Activated T-helper 2 cell treated with anti-CD3 and anti-CD28 coated beads, Interferon-gamma antibody, Interleukin-2, Interleukin-4, amounts not matched to agents 10 μg/mL and 5 μg/mL and 100 μg/mL, durations not matched to agents 14 hours and 24 hours and 36 hours (primary cell): ENCODE measurements around the gene AQP1. TPM values are rescaled to one million over a fixed set of nuclear protein-coding genes. Genes with fewer than 3 reads are reported as not detected.

Source experiments
- DNase-seq: peaks from one replicate; pipeline ENCODE4 v3.0.0; 2021; ENCODE audit warnings: low spot score
- H3K27ac Mint-ChIP-seq: one replicate; pipeline ENCODE4 v1.8.0; 2021; ENCODE audit warnings: mixed read lengths
- H3K27me3 Mint-ChIP-seq: one replicate; pipeline ENCODE4 v1.8.0; 2021; ENCODE audit warnings: low read depth, mixed read lengths
- H3K36me3 Mint-ChIP-seq: one replicate; pipeline ENCODE4 v1.8.0; 2021; ENCODE audit warnings: low read depth, mixed read lengths
- H3K4me1 Mint-ChIP-seq: one replicate; pipeline ENCODE4 v1.8.0; 2021; ENCODE audit warnings: low read depth, mixed read lengths
- H3K4me3 Mint-ChIP-seq: one replicate; pipeline ENCODE4 v1.8.0; 2021; ENCODE audit warnings: low read depth, mild to moderate bottlenecking, moderate library complexity, mixed read lengths
- H3K9me3 Mint-ChIP-seq: one replicate; pipeline ENCODE4 v1.8.0; 2021; ENCODE audit warnings: mixed read lengths
- intact Hi-C: fragments of 100-400 bp; cut with micrococcal nuclease; formaldehyde crosslinking; loops from one replicate; pipeline ENCODE4 v1.15.1; 2023
- total RNA-seq: library from RNA; stranded (reverse); gene quantifications from 2 replicates; pipeline ENCODE4 v1.2.3, GENCODE V29; 2022

Gene AQP1
- total RNA-seq, 1 donor from 2014 or later = not detected

GRCh38 chr7:30893357-30893756 lies 18.3 kb upstream of the AQP1 start:
- DNase-seq = no peak
- H3K36me3 Mint-ChIP-seq = no peaks in the 10 kb centered on the region
- no peaks in the 10 kb centered on the region for H3K4me1 Mint-ChIP-seq
- intact Hi-C loops = no loop called here
- H3K27ac Mint-ChIP-seq = no peak overlapping the region
- H3K27me3 Mint-ChIP-seq = no peaks in the 10 kb centered on the region
- H3K9me3 Mint-ChIP-seq = no peaks in the 10 kb centered on the region
- no peak overlapping the region for H3K4me3 Mint-ChIP-seq

DNA sequence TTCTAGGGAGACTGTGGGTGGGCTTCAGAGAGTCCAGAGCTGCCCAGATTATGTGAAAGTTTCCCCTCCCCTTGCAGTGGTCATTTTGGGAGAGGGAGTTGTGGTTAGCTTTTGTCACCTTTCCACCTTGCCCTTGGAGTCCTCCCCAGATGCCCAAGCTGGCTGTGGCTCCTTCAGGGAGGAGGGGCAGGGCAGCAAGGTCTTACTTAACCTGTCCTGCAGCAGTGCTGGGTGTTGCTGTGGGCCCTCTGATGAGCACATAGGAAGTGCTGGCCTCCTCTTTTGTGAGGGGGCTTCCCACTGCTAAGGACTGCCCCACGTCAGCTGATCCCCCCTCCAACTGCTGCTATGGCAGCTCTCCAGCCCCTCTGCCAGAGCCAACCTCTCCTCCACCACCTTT lies 17.6 kb upstream of the AQP1 start:
- no peaks in the 10 kb centered on the region for H3K36me3 Mint-ChIP-seq
- no peaks in the 10 kb centered on the region for H3K9me3 Mint-ChIP-seq
- no peaks in the 10 kb centered on the region for H3K4me1 Mint-ChIP-seq
- intact Hi-C loops = no loop called here
- DNase-seq = no peak
- no peaks in the 10 kb centered on the region for H3K27me3 Mint-ChIP-seq
- no peak overlapping the region for H3K4me3 Mint-ChIP-seq
- no peak overlapping the region for H3K27ac Mint-ChIP-seq

GRCh38 chr7:30894866-30895605 lies 16.6 kb upstream of the AQP1 start:
- no peaks in the 10 kb centered on the region for H3K36me3 Mint-ChIP-seq
- DNase-seq = no peak
- H3K4me1 Mint-ChIP-seq = no peaks in the 10 kb centered on the region
- H3K27ac Mint-ChIP-seq = no peak overlapping the region
- H3K4me3 Mint-ChIP-seq = no peak overlapping the region
- intact Hi-C loops = no loop called here
- H3K9me3 Mint-ChIP-seq = no peaks in the 10 kb centered on the region
- no peaks in the 10 kb centered on the region for H3K27me3 Mint-ChIP-seq

DNA sequence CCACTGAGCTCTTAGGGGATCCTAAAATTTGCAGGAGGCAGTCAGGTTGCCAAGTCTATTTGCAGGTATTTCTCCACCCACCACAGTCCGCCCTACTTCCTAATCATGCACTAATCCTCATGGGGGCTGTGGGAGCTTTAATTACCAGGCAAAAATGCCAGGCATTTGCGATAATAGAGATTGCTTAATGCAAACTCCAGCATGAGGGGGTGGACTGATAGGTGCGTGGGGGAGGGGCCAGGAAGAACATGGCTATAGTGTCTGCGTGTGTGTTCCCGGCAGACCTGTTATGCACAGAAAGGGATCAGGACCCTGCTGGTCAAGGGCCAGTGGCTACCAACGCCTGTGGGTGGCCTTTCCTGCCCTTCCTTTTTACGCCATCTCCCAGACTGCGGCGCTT lies 15.6 kb upstream of the AQP1 start:
- intact Hi-C loops = no loop called here
- DNase-seq = no peak
- H3K9me3 Mint-ChIP-seq = no peaks in the 10 kb centered on the region
- no peaks in the 10 kb centered on the region for H3K4me1 Mint-ChIP-seq
- H3K27ac Mint-ChIP-seq = no peak overlapping the region
- H3K36me3 Mint-ChIP-seq = no peaks in the 10 kb centered on the region
- H3K4me3 Mint-ChIP-seq = no peak overlapping the region
- H3K27me3 Mint-ChIP-seq = no peaks in the 10 kb centered on the region

DNA sequence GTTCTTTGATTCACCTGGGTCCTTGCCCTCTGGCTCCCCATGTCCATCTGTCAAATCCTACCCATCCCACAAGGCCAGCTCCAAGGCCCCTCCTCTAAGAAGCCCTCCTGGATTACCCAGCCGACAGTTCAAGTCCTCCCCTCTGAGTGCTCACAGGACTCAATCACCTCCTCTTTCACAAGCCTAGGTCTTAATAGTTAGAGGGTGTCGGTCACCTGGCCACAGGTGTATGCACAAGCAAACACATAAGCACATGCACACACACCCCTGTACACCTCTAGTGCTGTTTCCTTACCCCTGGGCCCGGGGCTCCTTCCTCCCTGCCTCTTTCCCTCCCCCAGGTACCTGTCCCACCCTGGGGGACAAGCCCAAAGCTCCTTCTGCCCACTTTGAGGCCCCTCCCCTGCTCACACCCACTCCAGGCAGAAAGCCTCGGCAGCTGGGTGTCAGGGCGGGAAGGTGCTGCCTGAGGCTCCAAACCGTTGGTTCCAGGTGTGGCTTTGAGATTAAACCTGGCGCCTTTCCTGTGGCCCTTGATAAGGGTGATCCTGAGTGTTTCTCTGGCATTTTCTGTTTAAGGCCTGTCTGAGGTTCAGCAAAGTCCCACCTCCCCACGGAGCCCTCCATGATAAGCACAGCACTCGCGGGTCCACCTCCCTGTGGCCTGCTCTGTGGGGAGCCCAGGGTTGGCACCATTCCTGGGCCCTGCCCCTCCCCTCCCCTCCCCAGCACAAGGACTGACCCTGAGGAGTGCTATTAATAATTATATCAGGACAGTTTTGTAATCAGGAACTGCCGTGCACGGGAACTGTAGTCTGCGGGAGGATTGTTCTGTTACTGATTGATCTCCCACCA lies 14.6 kb upstream of the AQP1 start:
- intact Hi-C loops = no loop called here
- DNase-seq = no peak
- Mint-ChIP-seq H3K4me1 (no peaks in the 10 kb centered on the region), H3K36me3 (no peaks in the 10 kb centered on the region), H3K27me3 (no peaks in the 10 kb centered on the region), H3K9me3 (no peaks in the 10 kb centered on the region), H3K4me3 (no peak overlapping the region), H3K27ac (no peak overlapping the region)

DNA sequence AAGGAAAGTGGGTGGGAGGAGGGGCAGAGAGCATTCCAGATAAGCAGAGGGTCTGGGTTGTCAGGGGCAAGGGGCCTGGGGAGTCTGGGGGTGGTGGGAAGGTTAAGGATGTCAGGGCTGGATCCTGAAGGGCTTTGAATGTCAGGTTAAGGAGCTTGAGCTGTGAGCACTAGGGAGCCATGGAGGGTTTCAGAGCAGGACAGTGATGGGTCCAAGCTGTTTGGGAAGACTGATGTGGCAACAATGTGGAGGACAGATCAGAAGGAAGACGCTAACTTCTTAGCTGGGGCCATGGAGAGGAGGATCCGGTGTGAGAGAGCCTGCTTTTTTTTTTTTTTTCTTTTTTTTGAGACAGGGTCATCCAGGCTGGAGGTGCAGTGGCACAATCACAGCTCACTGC lies 13.9 kb upstream of the AQP1 start:
- H3K9me3 Mint-ChIP-seq = no peaks in the 10 kb centered on the region
- intact Hi-C loops = no loop called here

GRCh38 chr7:30898411-30898810 lies 13.2 kb upstream of the AQP1 start:
- no peak for DNase-seq
- intact Hi-C loops = no loop called here
- Mint-ChIP-seq H3K36me3 (no peaks in the 10 kb centered on the region), H3K4me3 (no peak overlapping the region), H3K27ac (no peak overlapping the region), H3K9me3 (no peaks in the 10 kb centered on the region), H3K4me1 (no peaks in the 10 kb centered on the region), H3K27me3 (no peaks in the 10 kb centered on the region)

More for the DNA sequence above, 13.9 kb upstream of the AQP1 start:
- Mint-ChIP-seq H3K27ac (no peak overlapping the region), H3K4me3 (no peak overlapping the region), H3K4me1 (no peaks in the 10 kb centered on the region), H3K27me3 (no peaks in the 10 kb centered on the region), H3K36me3 (no peaks in the 10 kb centered on the region)
- no peak for DNase-seq

DNA sequence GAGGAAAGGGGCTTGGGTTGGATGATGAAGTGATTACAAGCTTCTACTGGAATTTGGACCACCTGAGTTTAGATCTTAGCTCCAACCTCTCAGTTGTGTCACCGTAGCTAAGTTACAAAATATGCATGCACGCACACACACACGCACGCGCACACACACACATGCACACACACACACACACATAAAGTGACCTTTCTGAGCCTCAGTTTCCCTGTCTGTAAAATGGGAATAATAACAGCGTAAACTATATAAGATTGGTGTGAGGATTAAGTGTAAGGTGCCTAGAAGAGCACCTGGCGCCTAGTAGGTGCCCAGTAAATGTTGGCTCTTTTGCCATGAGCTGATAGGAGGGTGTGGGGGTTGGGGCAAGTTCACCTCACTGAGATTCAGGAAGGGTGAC lies 12.6 kb upstream of the AQP1 start:
- intact Hi-C loops = no loop called here
- Mint-ChIP-seq H3K27me3 (no peaks in the 10 kb centered on the region), H3K4me1 (no peaks in the 10 kb centered on the region), H3K9me3 (no peaks in the 10 kb centered on the region), H3K36me3 (no peaks in the 10 kb centered on the region), H3K4me3 (no peak overlapping the region), H3K27ac (no peak overlapping the region)
- DNase-seq = no peak

GRCh38 chr7:30899630-30900029 lies 12.0 kb upstream of the AQP1 start:
- Mint-ChIP-seq H3K36me3 (no peaks in the 10 kb centered on the region), H3K9me3 (no peaks in the 10 kb centered on the region), H3K4me1 (no peaks in the 10 kb centered on the region), H3K27me3 (no peaks in the 10 kb centered on the region), H3K4me3 (no peak overlapping the region), H3K27ac (no peak overlapping the region)
- no peak for DNase-seq
- intact Hi-C loops = no loop called here

DNA sequence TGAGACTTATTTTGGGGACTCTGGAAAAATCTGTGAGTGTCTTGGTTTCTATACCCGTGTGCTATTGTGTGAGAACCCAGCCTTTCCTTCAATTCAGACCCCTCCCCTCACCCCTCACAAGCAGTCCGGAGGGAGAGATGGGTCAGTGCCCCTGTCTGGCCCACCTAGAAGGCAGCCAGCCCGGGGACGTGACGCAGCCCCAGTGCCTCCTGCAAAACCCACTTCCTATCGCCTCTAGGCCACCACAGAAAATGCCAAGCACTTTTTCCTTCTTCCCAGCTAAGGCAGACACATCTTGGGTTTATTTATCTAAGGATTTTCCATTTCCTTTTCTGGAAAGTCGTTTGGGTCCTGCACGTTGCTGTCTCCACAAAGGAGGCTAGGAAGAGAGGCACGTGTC lies 11.6 kb upstream of the AQP1 start:
- H3K36me3 Mint-ChIP-seq = no peaks in the 10 kb centered on the region
- H3K27ac Mint-ChIP-seq = no peak overlapping the region
- intact Hi-C loops = no loop called here
- H3K4me1 Mint-ChIP-seq = no peaks in the 10 kb centered on the region
- DNase-seq = no peak
- no peaks in the 10 kb centered on the region for H3K9me3 Mint-ChIP-seq
- H3K27me3 Mint-ChIP-seq = no peaks in the 10 kb centered on the region
- no peak overlapping the region for H3K4me3 Mint-ChIP-seq

- H3K27ac Mint-ChIP-seq = no peak overlapping the region
- H3K4me3 Mint-ChIP-seq = no peak overlapping the region
- intact Hi-C loops = no loop called here
- H3K9me3 Mint-ChIP-seq = no peaks in the 10 kb centered on the region
- H3K4me1 Mint-ChIP-seq = no peaks in the 10 kb centered on the region
- no peaks in the 10 kb centered on the region for H3K27me3 Mint-ChIP-seq
- H3K36me3 Mint-ChIP-seq = no peaks in the 10 kb centered on the region
- no peak for DNase-seq
Measured at GRCh38 chr7:30900803-30901362, 10.8 kb upstream of the AQP1 start.

- H3K27me3 Mint-ChIP-seq = no peaks in the 10 kb centered on the region
- H3K27ac Mint-ChIP-seq = no peak overlapping the region
- no peaks in the 10 kb centered on the region for H3K4me1 Mint-ChIP-seq
- intact Hi-C loops = no loop called here
- no peak for DNase-seq
- no peaks in the 10 kb centered on the region for H3K9me3 Mint-ChIP-seq
- H3K36me3 Mint-ChIP-seq = no peaks in the 10 kb centered on the region
- H3K4me3 Mint-ChIP-seq = no peak overlapping the region
Measured at GRCh38 chr7:30901856-30902255, 9.8 kb upstream of the AQP1 start.

DNA sequence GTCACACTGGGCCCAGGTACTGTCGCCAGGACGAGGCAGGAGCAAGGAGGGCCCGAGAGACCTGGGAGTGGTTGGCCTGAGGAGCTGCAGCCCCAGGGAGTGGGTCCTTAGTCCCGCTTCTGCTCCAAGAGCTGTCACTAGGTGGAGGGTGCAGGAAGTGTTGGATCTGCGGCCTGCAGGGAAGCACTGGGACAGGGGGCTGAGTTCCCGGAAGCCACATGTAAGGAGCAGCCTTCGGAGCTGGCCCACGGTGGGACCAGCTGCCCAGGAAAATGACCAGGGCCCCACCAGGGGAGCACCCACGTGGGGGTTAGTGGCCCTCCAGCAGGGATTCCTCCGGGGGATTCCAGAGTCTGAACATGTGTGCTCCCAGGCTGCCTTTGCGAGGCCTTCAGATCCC lies 9.2 kb upstream of the AQP1 start:
- Mint-ChIP-seq H3K36me3 (no peaks in the 10 kb centered on the region), H3K27ac (no peak overlapping the region), H3K4me3 (no peak overlapping the region), H3K9me3 (no peaks in the 10 kb centered on the region), H3K27me3 (no peaks in the 10 kb centered on the region), H3K4me1 (no peaks in the 10 kb centered on the region)
- intact Hi-C loops = no loop called here
- DNase-seq = no peak
